ENCODE measurements around the gene MYH14. TPM values are rescaled to one million over a fixed set of nuclear protein-coding genes. Genes with fewer than 3 reads are reported as not detected.
"Not testable (repeated sequence)": the region's sequence is repeated elsewhere in the genome, so short reads cannot be mapped to it uniquely, and the experiment has no call there.

The MYH14 gene
- total RNA-seq, 1 donor from 2014 or later = 113 TPM

GRCh38 chr19:50232600-50232999, 29.2 kb downstream of the MYH14 start:
- intact Hi-C loops (cut with DNase I) = no loop called here
- H3K36me3 ChIP-seq = peaks cover 3% of the 10 kb centered on the region
- ATAC-seq (no peak), DNase-seq (no peak)
- peaks cover 19% of the 10 kb centered on the region for H3K4me1 ChIP-seq
- TF ChIP-seq, protein P1, sequence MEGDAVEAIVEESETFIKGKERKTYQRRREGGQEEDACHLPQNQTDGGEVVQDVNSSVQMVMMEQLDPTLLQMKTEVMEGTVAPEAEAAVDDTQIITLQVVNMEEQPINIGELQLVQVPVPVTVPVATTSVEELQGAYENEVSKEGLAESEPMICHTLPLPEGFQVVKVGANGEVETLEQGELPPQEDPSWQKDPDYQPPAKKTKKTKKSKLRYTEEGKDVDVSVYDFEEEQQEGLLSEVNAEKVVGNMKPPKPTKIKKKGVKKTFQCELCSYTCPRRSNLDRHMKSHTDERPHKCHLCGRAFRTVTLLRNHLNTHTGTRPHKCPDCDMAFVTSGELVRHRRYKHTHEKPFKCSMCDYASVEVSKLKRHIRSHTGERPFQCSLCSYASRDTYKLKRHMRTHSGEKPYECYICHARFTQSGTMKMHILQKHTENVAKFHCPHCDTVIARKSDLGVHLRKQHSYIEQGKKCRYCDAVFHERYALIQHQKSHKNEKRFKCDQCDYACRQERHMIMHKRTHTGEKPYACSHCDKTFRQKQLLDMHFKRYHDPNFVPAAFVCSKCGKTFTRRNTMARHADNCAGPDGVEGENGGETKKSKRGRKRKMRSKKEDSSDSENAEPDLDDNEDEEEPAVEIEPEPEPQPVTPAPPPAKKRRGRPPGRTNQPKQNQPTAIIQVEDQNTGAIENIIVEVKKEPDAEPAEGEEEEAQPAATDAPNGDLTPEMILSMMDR (IDR thresholded peaks at IDR 0.05) = no peak
- no peaks in the 10 kb centered on the region for H3K27me3 ChIP-seq (ENCODE audit: low read depth)
- no peaks in the 10 kb centered on the region for H3K9me3 ChIP-seq
- no peak overlapping the region for H3K4me3 ChIP-seq
- no peak overlapping the region for H3K27ac ChIP-seq

- Histone ChIP-seq H3K27ac (peak overlapping the region; percentile 79), H3K27me3 (ENCODE audit: low read depth) (no peaks in the 10 kb centered on the region), H3K9me3 (no peaks in the 10 kb centered on the region), H3K4me1 (peaks cover 19% of the 10 kb centered on the region), H3K4me3 (no peak overlapping the region), H3K36me3 (peaks cover 3% of the 10 kb centered on the region)
- DNase-seq (no peak), ATAC-seq (no peak)
- TF ChIP-seq, protein P1 (IDR thresholded peaks at IDR 0.05) = no peak
- intact Hi-C loops (cut with DNase I) = no loop called here
Observed at GRCh38 chr19:50233308-50233910, 30.0 kb downstream of the MYH14 start.

DNA sequence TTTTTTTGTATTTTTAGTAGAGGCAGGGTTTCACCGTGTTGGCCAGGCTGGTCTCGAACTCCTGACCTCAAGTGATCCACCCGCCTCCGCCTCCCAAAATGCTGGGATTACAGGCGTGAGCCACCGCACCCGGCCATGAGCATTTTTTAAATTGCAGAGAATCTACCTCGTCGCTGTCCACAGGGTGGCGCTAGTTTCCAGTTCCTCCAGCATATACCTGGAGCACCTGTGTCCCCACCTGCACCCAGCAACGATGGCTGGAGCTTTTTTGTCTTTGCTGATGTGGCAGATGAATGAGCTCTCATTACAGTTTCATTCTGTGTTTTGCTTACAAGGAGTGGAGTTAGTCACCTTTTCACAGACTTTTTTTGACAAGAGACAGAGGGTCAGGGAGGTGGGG, 34.1 kb downstream of the MYH14 start:
- DNase-seq; intact Hi-C loops (cut with DNase I): not testable (repeated sequence)

DNA sequence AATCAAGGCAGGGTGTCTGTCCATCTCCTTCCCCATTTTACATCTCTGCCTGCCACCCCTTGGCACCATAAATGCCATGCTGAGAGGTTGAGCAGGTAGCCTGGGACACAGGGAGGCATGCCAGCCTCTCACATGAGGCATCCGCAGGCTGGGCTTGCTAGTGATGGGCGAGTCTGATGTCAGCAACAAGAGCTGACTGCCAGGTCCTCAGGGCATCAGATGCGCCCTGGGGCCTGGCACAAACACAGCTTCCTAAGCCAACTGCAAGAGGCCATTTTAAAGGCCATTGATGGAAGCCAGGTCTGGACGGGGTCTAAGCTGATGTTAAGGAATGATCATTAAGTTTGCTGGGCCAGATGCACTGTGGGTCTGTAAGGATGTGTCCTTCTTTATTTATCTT, 34.6 kb downstream of the MYH14 start:
- peaks cover 19% of the 10 kb centered on the region for H3K4me1 ChIP-seq
- no peak for DNase-seq

More for the DNA sequence above, 34.1 kb downstream of the MYH14 start:
- H3K27ac ChIP-seq; H3K4me3 ChIP-seq; H3K9me3 ChIP-seq; H3K27me3 ChIP-seq (ENCODE audit: low read depth); H3K36me3 ChIP-seq; ATAC-seq: not testable (repeated sequence)
- peaks cover 19% of the 10 kb centered on the region for H3K4me1 ChIP-seq

GRCh38 chr19:50239921-50240590, 36.6 kb downstream of the MYH14 start:
- intact Hi-C loops (cut with DNase I) = no loop called here
- TF ChIP-seq, protein P1 (IDR thresholded peaks at IDR 0.05) = no peak
- peaks cover 6% of the 10 kb centered on the region for H3K4me1 ChIP-seq
- H3K9me3 ChIP-seq = no peaks in the 10 kb centered on the region
- DNase-seq (no peak), ATAC-seq (no peak)
- H3K36me3 ChIP-seq = no peaks in the 10 kb centered on the region
- no peak overlapping the region for H3K4me3 ChIP-seq
- H3K27ac ChIP-seq = no peak overlapping the region
- H3K27me3 ChIP-seq (ENCODE audit: low read depth) = no peaks in the 10 kb centered on the region

More for the DNA sequence above, 34.6 kb downstream of the MYH14 start:
- Histone ChIP-seq H3K9me3 (no peaks in the 10 kb centered on the region), H3K27me3 (ENCODE audit: low read depth) (no peaks in the 10 kb centered on the region), H3K27ac (no peak overlapping the region), H3K4me3 (no peak overlapping the region), H3K36me3 (no peaks in the 10 kb centered on the region)
- intact Hi-C loops (cut with DNase I) = no loop called here
- ATAC-seq = no peak
- TF ChIP-seq, protein P1 (IDR thresholded peaks at IDR 0.05) = no peak

GRCh38 chr19:50242581-50242980, 39.2 kb downstream of the MYH14 start:
- Histone ChIP-seq H3K9me3 (no peaks in the 10 kb centered on the region), H3K27ac (no peak overlapping the region), H3K4me3 (no peak overlapping the region), H3K4me1 (no peaks in the 10 kb centered on the region), H3K36me3 (no peaks in the 10 kb centered on the region), H3K27me3 (ENCODE audit: low read depth) (no peaks in the 10 kb centered on the region)
- intact Hi-C loops (cut with DNase I) = no loop called here
- DNase-seq (no peak), ATAC-seq (no peak)
- TF ChIP-seq, protein P1 (IDR thresholded peaks at IDR 0.05) = no peak

Data from lower lobe of right lung (tissue), 2 donors.